H9 (cell line): ENCODE results near the gene MTFP1. TPM values are rescaled to one million over a fixed set of nuclear protein-coding genes. Genes with fewer than 3 reads are reported as not detected.

Experiments used
- DNase-seq: peaks from one replicate; pipeline ENCODE4 v3.0.0-alpha.2; 2017
- H2AFZ ChIP-seq: one replicate; pipeline ENCODE4 v1.6.1; 2013; ENCODE audit warnings: mild to moderate bottlenecking, low read length, control low read depth, moderate library complexity
- H2AK5ac ChIP-seq: 2 replicates; pipeline ENCODE4 v1.6.1; 2013; ENCODE audit warnings: low read length, control low read depth, mixed read lengths; ENCODE audit not compliant: insufficient read length
- H2BK120ac ChIP-seq: one replicate; pipeline ENCODE4 v1.6.1; 2013; ENCODE audit warnings: low read depth, mild to moderate bottlenecking, low read length, control low read depth, inconsistent platforms; ENCODE audit not compliant: poor library complexity, severe bottlenecking
- H2BK12ac ChIP-seq: 2 replicates; pipeline ENCODE4 v1.6.1; 2013; ENCODE audit warnings: low read length, control low read depth, mixed read lengths, low read depth; ENCODE audit not compliant: insufficient read length
- H2BK15ac ChIP-seq: 2 replicates; pipeline ENCODE4 v1.6.1; 2013; ENCODE audit warnings: low read depth, low read length, control low read depth
- H2BK20ac ChIP-seq: one replicate; pipeline ENCODE4 v1.6.1; 2013; ENCODE audit warnings: low read depth, mild to moderate bottlenecking, low read length, control low read depth, inconsistent platforms; ENCODE audit not compliant: poor library complexity, severe bottlenecking
- H2BK5ac ChIP-seq: 2 replicates; pipeline ENCODE4 v1.6.1; 2013; ENCODE audit warnings: low read length, control low read depth, mixed read lengths; ENCODE audit not compliant: insufficient read length
- H3K14ac ChIP-seq: 2 replicates; pipeline ENCODE4 v1.6.1; 2013; ENCODE audit warnings: low read length, control low read depth; ENCODE audit not compliant: insufficient read depth
- H3K18ac ChIP-seq: 2 replicates; pipeline ENCODE4 v1.6.1; 2013; ENCODE audit warnings: low read depth, mild to moderate bottlenecking, mixed read lengths, low read length, control low read depth; ENCODE audit not compliant: insufficient read length
- H3K23ac ChIP-seq: 2 replicates; pipeline ENCODE4 v1.6.1; 2013; ENCODE audit warnings: low read length, control low read depth, mixed read lengths, low read depth; ENCODE audit not compliant: insufficient read length
- H3K23me2 ChIP-seq: 2 replicates; pipeline ENCODE4 v1.6.1; 2013; ENCODE audit warnings: low read depth, mild to moderate bottlenecking, mixed read lengths, low read length, control low read depth; ENCODE audit not compliant: insufficient read length, poor library complexity, severe bottlenecking
- H3K27ac ChIP-seq: 2 replicates; pipeline ENCODE4 v1.5.1; 2013; ENCODE audit warnings: low read length, control low read depth, mixed read lengths, low read depth; ENCODE audit not compliant: insufficient read length
- H3K27me3 ChIP-seq: 2 replicates; pipeline ENCODE4 v1.6.1; 2013; ENCODE audit warnings: low read length, control low read depth, inconsistent platforms; ENCODE audit not compliant: insufficient read depth
- H3K4ac ChIP-seq: 2 replicates; pipeline ENCODE4 v1.6.1; 2013; ENCODE audit warnings: low read depth, mild to moderate bottlenecking, control low read depth, inconsistent platforms, low read length, moderate library complexity
- H3K4me1 ChIP-seq: 2 replicates; pipeline ENCODE4 v1.6.1; 2013; ENCODE audit warnings: low read length, control low read depth, inconsistent platforms; ENCODE audit not compliant: insufficient read depth
- H3K4me2 ChIP-seq: 2 replicates; pipeline ENCODE4 v1.6.1; 2013; ENCODE audit warnings: low read length, control low read depth, mixed read lengths; ENCODE audit not compliant: insufficient read length, insufficient read depth
- H3K56ac ChIP-seq: 2 replicates; pipeline ENCODE4 v1.6.1; 2013; ENCODE audit warnings: low read depth, mild to moderate bottlenecking, mixed read lengths, low read length, control low read depth; ENCODE audit not compliant: insufficient read length
- H3K79me1 ChIP-seq: 2 replicates; pipeline ENCODE4 v1.6.1; 2013; ENCODE audit warnings: low read depth, mild to moderate bottlenecking, moderate library complexity, low read length, control low read depth, inconsistent platforms; ENCODE audit not compliant: insufficient read depth, poor library complexity, severe bottlenecking
- H3K79me2 ChIP-seq: 2 replicates; pipeline ENCODE4 v1.6.1; 2013; ENCODE audit warnings: low read length, control low read depth, inconsistent platforms; ENCODE audit not compliant: insufficient read depth
- H3K9ac ChIP-seq: 2 replicates; pipeline ENCODE4 v1.6.1; 2013; ENCODE audit warnings: low read length, control low read depth, mixed read lengths; ENCODE audit not compliant: insufficient read length; ENCODE audit errors: extremely low read depth
- H3K9me3 ChIP-seq: one replicate; pipeline ENCODE4 v1.6.1; 2013; ENCODE audit warnings: low read depth, low read length, inconsistent platforms; ENCODE audit not compliant: control insufficient read depth
- H3T11ph ChIP-seq: one replicate; pipeline ENCODE4 v1.6.1; 2013; ENCODE audit warnings: mild to moderate bottlenecking, low read length, control low read depth, inconsistent platforms
- H4K20me1 ChIP-seq: one replicate; pipeline ENCODE4 v1.6.1; 2013; ENCODE audit not compliant: control insufficient read depth, insufficient read length, insufficient read depth
- H4K5ac ChIP-seq: 2 replicates; pipeline ENCODE4 v1.6.1; 2013; ENCODE audit warnings: low read depth, mild to moderate bottlenecking, mixed read lengths, low read length, control low read depth; ENCODE audit not compliant: insufficient read length
- H4K8ac ChIP-seq: replicated peaks from 2 replicates; pipeline ENCODE4 v1.6.1; 2013; ENCODE audit warnings: low read length, control low read depth, mixed read lengths, low read depth; ENCODE audit not compliant: insufficient read length
- H4K91ac ChIP-seq: 2 replicates; pipeline ENCODE4 v1.6.1; 2013; ENCODE audit warnings: low read depth, mild to moderate bottlenecking, moderate library complexity, mixed read lengths, low read length, control low read depth; ENCODE audit not compliant: insufficient read length
- H3K27ac Mint-ChIP-seq, 3 experiments: 2 replicates in 2 of 3; 3 replicates in 1 of 3; pipeline ENCODE4 v1.8.0; 2020 to 2021; ENCODE audit warnings: mixed read lengths in 3 of 3, mild to moderate bottlenecking in 1 of 3, moderate library complexity in 1 of 3
- H3K27me3 Mint-ChIP-seq: 2 replicates; pipeline ENCODE4 v1.8.0; 2021; ENCODE audit warnings: low read depth, mild to moderate bottlenecking, moderate library complexity, mixed read lengths
- H3K36me3 Mint-ChIP-seq, 3 experiments: 2 replicates in 2 of 3; 3 replicates in 1 of 3; pipeline ENCODE4 v1.8.0; 2020 to 2021; ENCODE audit warnings: low read depth in 3 of 3, mixed read lengths in 3 of 3; ENCODE audit not compliant: insufficient read depth in 1 of 3
- H3K4me1 Mint-ChIP-seq, 2 experiments: 2 replicates each; pipeline ENCODE4 v1.8.0; 2020; ENCODE audit warnings: mixed read lengths in 2 of 2
- H3K4me3 Mint-ChIP-seq, 2 experiments: 2 replicates in 1 of 2; 3 replicates in 1 of 2; pipeline ENCODE4 v1.8.0; 2020 to 2021; ENCODE audit warnings: mild to moderate bottlenecking in 2 of 2, mixed read lengths in 2 of 2, moderate library complexity in 1 of 2
- H3K9me3 Mint-ChIP-seq, 2 experiments: 2 replicates in 1 of 2; 3 replicates in 1 of 2; pipeline ENCODE4 v1.8.0; 2020; ENCODE audit warnings: mild to moderate bottlenecking in 2 of 2, mixed read lengths in 2 of 2, moderate library complexity in 1 of 2
- WGBS: extraction: QIAGEN DNeasy Blood & Tissue Kit; methylation state at CpG from one replicate; pipeline ENCODE4 v1.1.7; 2013; ENCODE audit warnings: missing lambda C conversion rate, low lambda C conversion rate, mixed read lengths; ENCODE audit not compliant: insufficient read length; ENCODE audit errors: extremely low coverage; 5-methylcytosine and 5-hydroxymethylcytosine counted together
- total RNA-seq: library from RNA; stranded (reverse); gene quantifications from 2 replicates; pipeline ENCODE4 v1.2.1, GENCODE V29; 2021
- TF ChIP-seq, protein P1 (sequence below): fragments of 200-600 bp; sonication (generic); conservative IDR thresholded peaks from 3 replicates; pipeline ENCODE4 v1.8.0; 2021; ENCODE audit warnings: antibody characterized with exemption, mild to moderate bottlenecking

MTFP1 gene
- total RNA-seq, 1 experiment from 2014 or later = 46.8 TPM

DNA sequence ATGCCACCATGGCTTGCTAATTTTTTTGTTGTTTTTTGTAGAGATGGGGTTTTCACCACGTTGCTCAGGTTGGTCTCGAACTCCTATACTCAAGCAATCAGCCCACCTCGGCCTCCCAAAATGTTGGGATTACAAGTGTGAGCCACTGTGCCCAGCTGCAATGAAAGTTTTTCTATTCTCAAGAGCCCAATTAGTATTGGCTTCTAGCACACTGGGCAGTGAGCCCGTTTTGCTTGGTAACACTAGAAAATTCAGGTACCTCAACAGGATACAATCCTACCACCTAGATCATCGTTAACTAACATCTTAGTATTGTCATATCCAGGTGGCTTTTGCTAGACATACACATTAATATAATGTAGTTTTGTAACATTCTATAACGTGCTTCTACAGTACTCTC, 27.3 kb downstream of the MTFP1 start:
- Histone ChIP-seq H3K9me3 (no peaks in the 10 kb centered on the region), H2BK120ac (no peak overlapping the region), H3K79me2 (no peaks in the 10 kb centered on the region), H3T11ph (no peak overlapping the region), H3K27me3 (no peaks in the 10 kb centered on the region), H2BK5ac (no peak overlapping the region), H2BK15ac (no peak overlapping the region), H3K56ac (no peak overlapping the region), H3K23me2 (no peaks in the 10 kb centered on the region), H3K4ac (no peak overlapping the region), H3K14ac (no peak overlapping the region), H2AK5ac (no peak overlapping the region), H4K8ac (no peak overlapping the region), H3K23ac (no peak overlapping the region), H3K4me2 (no peak overlapping the region), H4K5ac (no peak overlapping the region), H2AFZ (no peak overlapping the region), H3K79me1 (no peaks in the 10 kb centered on the region), H4K20me1 (no peaks in the 10 kb centered on the region), H3K9ac (no peak overlapping the region), H4K91ac (no peak overlapping the region), H3K4me1 (no peaks in the 10 kb centered on the region), H2BK12ac (no peak overlapping the region), H3K27ac (no peak overlapping the region), H2BK20ac (no peak overlapping the region), H3K18ac (no peak overlapping the region)
- WGBS = no CpG with 5 or more reads among the region's 6 CpGs
- Mint-ChIP-seq H3K4me3 (no peak overlapping the region), H3K27ac (no peak overlapping the region), H3K27me3 (peaks cover 7% of the 10 kb centered on the region; the same call in 1 of the 2 replicates), H3K36me3 (no peaks in the 10 kb centered on the region), H3K4me1 (no peaks in the 10 kb centered on the region), H3K9me3 (no peaks in the 10 kb centered on the region)
- TF ChIP-seq, protein P1, sequence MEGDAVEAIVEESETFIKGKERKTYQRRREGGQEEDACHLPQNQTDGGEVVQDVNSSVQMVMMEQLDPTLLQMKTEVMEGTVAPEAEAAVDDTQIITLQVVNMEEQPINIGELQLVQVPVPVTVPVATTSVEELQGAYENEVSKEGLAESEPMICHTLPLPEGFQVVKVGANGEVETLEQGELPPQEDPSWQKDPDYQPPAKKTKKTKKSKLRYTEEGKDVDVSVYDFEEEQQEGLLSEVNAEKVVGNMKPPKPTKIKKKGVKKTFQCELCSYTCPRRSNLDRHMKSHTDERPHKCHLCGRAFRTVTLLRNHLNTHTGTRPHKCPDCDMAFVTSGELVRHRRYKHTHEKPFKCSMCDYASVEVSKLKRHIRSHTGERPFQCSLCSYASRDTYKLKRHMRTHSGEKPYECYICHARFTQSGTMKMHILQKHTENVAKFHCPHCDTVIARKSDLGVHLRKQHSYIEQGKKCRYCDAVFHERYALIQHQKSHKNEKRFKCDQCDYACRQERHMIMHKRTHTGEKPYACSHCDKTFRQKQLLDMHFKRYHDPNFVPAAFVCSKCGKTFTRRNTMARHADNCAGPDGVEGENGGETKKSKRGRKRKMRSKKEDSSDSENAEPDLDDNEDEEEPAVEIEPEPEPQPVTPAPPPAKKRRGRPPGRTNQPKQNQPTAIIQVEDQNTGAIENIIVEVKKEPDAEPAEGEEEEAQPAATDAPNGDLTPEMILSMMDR = no peak
- DNase-seq = no peak
